Measurements from ENCODE around the gene KLF13. TPM values are rescaled to one million over a fixed set of nuclear protein-coding genes. Genes with fewer than 3 reads are reported as not detected.
A peak's percentile ranks its signal among the peaks of the same experiment; 100 is the strongest.

KLF13 gene
- total RNA-seq, 6 experiments from 2014 or later = 22.5 to 29.1 (median 23.5) TPM

GRCh38 chr15:31330111-31330785 lies 3.6 kb downstream of the KLF13 start:
- peaks cover 29% of the 10 kb centered on the region for H3K4me1 Mint-ChIP-seq (ENCODE audit: low read depth)
- TF ChIP-seq, protein P1, sequence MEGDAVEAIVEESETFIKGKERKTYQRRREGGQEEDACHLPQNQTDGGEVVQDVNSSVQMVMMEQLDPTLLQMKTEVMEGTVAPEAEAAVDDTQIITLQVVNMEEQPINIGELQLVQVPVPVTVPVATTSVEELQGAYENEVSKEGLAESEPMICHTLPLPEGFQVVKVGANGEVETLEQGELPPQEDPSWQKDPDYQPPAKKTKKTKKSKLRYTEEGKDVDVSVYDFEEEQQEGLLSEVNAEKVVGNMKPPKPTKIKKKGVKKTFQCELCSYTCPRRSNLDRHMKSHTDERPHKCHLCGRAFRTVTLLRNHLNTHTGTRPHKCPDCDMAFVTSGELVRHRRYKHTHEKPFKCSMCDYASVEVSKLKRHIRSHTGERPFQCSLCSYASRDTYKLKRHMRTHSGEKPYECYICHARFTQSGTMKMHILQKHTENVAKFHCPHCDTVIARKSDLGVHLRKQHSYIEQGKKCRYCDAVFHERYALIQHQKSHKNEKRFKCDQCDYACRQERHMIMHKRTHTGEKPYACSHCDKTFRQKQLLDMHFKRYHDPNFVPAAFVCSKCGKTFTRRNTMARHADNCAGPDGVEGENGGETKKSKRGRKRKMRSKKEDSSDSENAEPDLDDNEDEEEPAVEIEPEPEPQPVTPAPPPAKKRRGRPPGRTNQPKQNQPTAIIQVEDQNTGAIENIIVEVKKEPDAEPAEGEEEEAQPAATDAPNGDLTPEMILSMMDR (IDR thresholded peaks at IDR 0.05) = no peak
- H3K36me3 Mint-ChIP-seq (ENCODE audit: low read depth) = no peaks in the 10 kb centered on the region
- H3K4me3 Mint-ChIP-seq = 0 out of 2 replicates have a peak overlapping the region, but pooled peaks have one; percentile 6
- no peaks in the 10 kb centered on the region for H3K9me3 Mint-ChIP-seq
- peak overlapping the region; percentile 23 for H3K27ac Mint-ChIP-seq
- DNase-seq = no peak
- no peaks in the 10 kb centered on the region; the same call in 1 of the 2 replicates for H3K27me3 Mint-ChIP-seq (ENCODE audit: insufficient read depth)

GRCh38 chr15:31330836-31331235 lies 4.2 kb downstream of the KLF13 start:
- Mint-ChIP-seq H3K4me1 (ENCODE audit: low read depth) (peaks cover 27% of the 10 kb centered on the region), H3K9me3 (no peaks in the 10 kb centered on the region), H3K27ac (no peak overlapping the region), H3K4me3 (no peak overlapping the region), H3K36me3 (ENCODE audit: low read depth) (no peaks in the 10 kb centered on the region), H3K27me3 (ENCODE audit: insufficient read depth) (no peaks in the 10 kb centered on the region; the same call in 1 of the 2 replicates)
- TF ChIP-seq, protein P1 (IDR thresholded peaks at IDR 0.05) = no peak
- no peak for DNase-seq

DNA sequence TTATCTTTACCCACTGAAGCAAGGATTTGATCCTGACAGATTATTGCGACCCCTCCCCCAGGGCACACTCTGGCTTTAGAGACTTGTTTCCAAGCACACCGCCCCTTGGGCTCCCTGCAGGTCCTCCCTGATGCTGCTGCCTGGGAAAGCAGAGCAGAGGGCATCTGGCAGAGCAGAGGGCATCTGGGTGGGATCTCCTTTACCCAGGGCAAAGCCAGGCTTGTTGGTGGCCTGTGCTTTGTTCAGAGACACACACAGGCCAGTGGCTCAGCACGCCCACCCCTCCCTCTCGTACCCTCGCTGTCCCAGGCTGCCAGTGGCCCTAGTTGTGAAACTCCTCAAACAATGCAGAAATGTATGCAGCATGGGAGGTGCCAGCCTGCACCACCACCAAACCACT lies 4.8 kb downstream of the KLF13 start:
- H3K4me3 Mint-ChIP-seq = no peak overlapping the region
- H3K4me1 Mint-ChIP-seq (ENCODE audit: low read depth) = peaks cover 30% of the 10 kb centered on the region
- H3K27me3 Mint-ChIP-seq (ENCODE audit: insufficient read depth) = no peaks in the 10 kb centered on the region; the same call in 1 of the 2 replicates
- no peaks in the 10 kb centered on the region for H3K9me3 Mint-ChIP-seq
- H3K36me3 Mint-ChIP-seq (ENCODE audit: low read depth) = no peaks in the 10 kb centered on the region
- TF ChIP-seq, protein P1 (IDR thresholded peaks at IDR 0.05) = no peak
- no peak overlapping the region for H3K27ac Mint-ChIP-seq
- DNase-seq = no peak

- H3K27me3 Mint-ChIP-seq (ENCODE audit: insufficient read depth) = no peaks in the 10 kb centered on the region; the same call in 1 of the 2 replicates
- H3K9me3 Mint-ChIP-seq = no peaks in the 10 kb centered on the region
- DNase-seq = no peak
- peaks cover 34% of the 10 kb centered on the region for H3K4me1 Mint-ChIP-seq (ENCODE audit: low read depth)
- TF ChIP-seq, protein P1 (IDR thresholded peaks at IDR 0.05) = no peak
- H3K4me3 Mint-ChIP-seq = no peak overlapping the region
- no peaks in the 10 kb centered on the region for H3K36me3 Mint-ChIP-seq (ENCODE audit: low read depth)
- H3K27ac Mint-ChIP-seq = no peak overlapping the region
These were observed 5.5 kb downstream of the KLF13 start for GRCh38 chr15:31332020-31332680.

GRCh38 chr15:31332681-31333071 lies 6.0 kb downstream of the KLF13 start:
- H3K27ac Mint-ChIP-seq = no peak overlapping the region
- no peaks in the 10 kb centered on the region for H3K9me3 Mint-ChIP-seq
- H3K4me3 Mint-ChIP-seq = no peak overlapping the region
- peaks cover 34% of the 10 kb centered on the region for H3K4me1 Mint-ChIP-seq (ENCODE audit: low read depth)
- no peaks in the 10 kb centered on the region for H3K36me3 Mint-ChIP-seq (ENCODE audit: low read depth)
- TF ChIP-seq, protein P1 (IDR thresholded peaks at IDR 0.05) = no peak
- DNase-seq = no peak
- H3K27me3 Mint-ChIP-seq (ENCODE audit: insufficient read depth) = no peaks in the 10 kb centered on the region; the same call in 1 of the 2 replicates
